Breast epithelium (tissue), 3 donors: ENCODE data around the gene NTSR1.

Experiments used
- POLR2A ChIP-seq: fragments of 450-650 bp; IDR thresholded peaks from one replicate; pipeline ENCODE4 v1.6.1; 2016; ENCODE audit warnings: antibody characterized with exemption, mild to moderate bottlenecking, moderate library complexity
- TF ChIP-seq, protein P1 (sequence below), 3 donors: fragments of 450-650 bp; IDR thresholded peaks; one replicate each; pipeline ENCODE4 v1.5.1; 2016 to 2017; ENCODE audit warnings: antibody characterized with exemption in 3 of 3, mild to moderate bottlenecking in 3 of 3, moderate library complexity in 3 of 3

GRCh38 chr20:62780696-62781095 is 72.1 kb downstream of the NTSR1 start:
- TF ChIP-seq, protein P1, sequence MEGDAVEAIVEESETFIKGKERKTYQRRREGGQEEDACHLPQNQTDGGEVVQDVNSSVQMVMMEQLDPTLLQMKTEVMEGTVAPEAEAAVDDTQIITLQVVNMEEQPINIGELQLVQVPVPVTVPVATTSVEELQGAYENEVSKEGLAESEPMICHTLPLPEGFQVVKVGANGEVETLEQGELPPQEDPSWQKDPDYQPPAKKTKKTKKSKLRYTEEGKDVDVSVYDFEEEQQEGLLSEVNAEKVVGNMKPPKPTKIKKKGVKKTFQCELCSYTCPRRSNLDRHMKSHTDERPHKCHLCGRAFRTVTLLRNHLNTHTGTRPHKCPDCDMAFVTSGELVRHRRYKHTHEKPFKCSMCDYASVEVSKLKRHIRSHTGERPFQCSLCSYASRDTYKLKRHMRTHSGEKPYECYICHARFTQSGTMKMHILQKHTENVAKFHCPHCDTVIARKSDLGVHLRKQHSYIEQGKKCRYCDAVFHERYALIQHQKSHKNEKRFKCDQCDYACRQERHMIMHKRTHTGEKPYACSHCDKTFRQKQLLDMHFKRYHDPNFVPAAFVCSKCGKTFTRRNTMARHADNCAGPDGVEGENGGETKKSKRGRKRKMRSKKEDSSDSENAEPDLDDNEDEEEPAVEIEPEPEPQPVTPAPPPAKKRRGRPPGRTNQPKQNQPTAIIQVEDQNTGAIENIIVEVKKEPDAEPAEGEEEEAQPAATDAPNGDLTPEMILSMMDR (IDR thresholded peaks at IDR 0.05): no peak
- no peak for TF ChIP-seq POLR2A
